IMR-90 (cell line): ENCODE data around the gene TRAF3IP1. TPM values are rescaled to one million over a fixed set of nuclear protein-coding genes. Genes with fewer than 3 reads are reported as not detected.

Experiments
- ATAC-seq: fragments of 200-7000 bp; cut with Tn5 transposase; 2 replicates; pipeline ENCODE4 v1.9.1; 2020; ENCODE audit warnings: low read depth, mild to moderate bottlenecking, moderate library complexity
- BruUV-seq: library from RNA; stranded (reverse); fragments of 400-500 nt; replicated peaks from 2 replicates; lab custom pipeline; 2021; lab: Mats Ljungman, UMichigan
- CTCF ChIA-PET: fragments of 300-600 bp; formaldehyde crosslinking; extraction: SDS; loops from one replicate; lab custom pipeline; 2021; ENCODE audit warnings: antibody characterized with exemption; lab: Yijun Ruan, JAX
- POLR2A ChIA-PET: fragments of 300-600 bp; sonication (Branson Sonifier 250); formaldehyde crosslinking; loops from one replicate; lab custom pipeline; 2022; ENCODE audit warnings: antibody characterized with exemption; ENCODE audit not compliant: unreplicated experiment; lab: Charles Lee
- DNase-seq: peaks from one replicate; pipeline ENCODE4 v3.0.0; 2013
- H2AFZ ChIP-seq: replicated peaks from 2 replicates; pipeline ENCODE3; 2013; ENCODE audit warnings: low read length, mild to moderate bottlenecking; ENCODE audit not compliant: poor library complexity
- H2AK5ac ChIP-seq: 2 replicates; pipeline ENCODE4 v1.6.1; 2013; ENCODE audit warnings: low read depth, low read length, inconsistent platforms
- H2AK9ac ChIP-seq: replicated peaks from 2 replicates; pipeline ENCODE3; 2013; ENCODE audit warnings: mild to moderate bottlenecking, low read depth, low read length, moderate library complexity; ENCODE audit not compliant: poor library complexity
- H2BK120ac ChIP-seq: 2 replicates; pipeline ENCODE4 v1.6.1; 2013; ENCODE audit warnings: low read depth, low read length, inconsistent platforms
- H2BK15ac ChIP-seq: 3 replicates; pipeline ENCODE4 v1.6.1; 2013; ENCODE audit warnings: low read depth, low read length, inconsistent platforms
- H2BK20ac ChIP-seq: 2 replicates; pipeline ENCODE4 v1.6.1; 2013; ENCODE audit warnings: low read depth, mild to moderate bottlenecking, inconsistent platforms, low read length, moderate library complexity
- H2BK5ac ChIP-seq: 2 replicates; pipeline ENCODE4 v1.6.1; 2013; ENCODE audit warnings: mild to moderate bottlenecking, low read depth, low read length, inconsistent platforms; ENCODE audit not compliant: poor library complexity, severe bottlenecking
- H3K14ac ChIP-seq: replicated peaks from 2 replicates; pipeline ENCODE4 v1.6.1; 2013; ENCODE audit warnings: low read depth, low read length, inconsistent platforms
- H3K18ac ChIP-seq: 2 replicates; pipeline ENCODE4 v1.6.1; 2013; ENCODE audit warnings: low read depth, low read length, control low read depth
- H3K23ac ChIP-seq: 2 replicates; pipeline ENCODE4 v1.6.1; 2013; ENCODE audit warnings: low read depth, low read length, inconsistent platforms
- H3K27ac ChIP-seq: 2 replicates; pipeline ENCODE4 v1.5.1; 2013; ENCODE audit warnings: mild to moderate bottlenecking, control low read depth, low read length; ENCODE audit not compliant: insufficient read depth
- H3K27me3 ChIP-seq: 2 replicates; pipeline ENCODE4 v1.6.1; 2013; ENCODE audit warnings: low read length; ENCODE audit not compliant: control insufficient read depth, insufficient read depth
- H3K36me3 ChIP-seq: 2 replicates; pipeline ENCODE4 v1.6.1; 2013; ENCODE audit warnings: low read length, mixed read lengths; ENCODE audit not compliant: control insufficient read depth, insufficient read depth
- H3K4ac ChIP-seq: 2 replicates; pipeline ENCODE4 v1.6.1; 2013; ENCODE audit warnings: low read depth, low read length, inconsistent platforms
- H3K4me1 ChIP-seq: 2 replicates; pipeline ENCODE4 v1.6.1; 2013; ENCODE audit warnings: low read length, mixed read lengths; ENCODE audit not compliant: control insufficient read depth, insufficient read depth
- H3K4me2 ChIP-seq: 2 replicates; pipeline ENCODE4 v1.6.1; 2013; ENCODE audit warnings: low read depth, mild to moderate bottlenecking, control low read depth, low read length, moderate library complexity
- H3K4me3 ChIP-seq: 2 replicates; pipeline ENCODE4 v1.5.1; 2013; ENCODE audit warnings: low read depth, mild to moderate bottlenecking, control low read depth, low read length, moderate library complexity; ENCODE audit not compliant: insufficient read depth
- H3K56ac ChIP-seq: 2 replicates; pipeline ENCODE4 v1.6.1; 2013; ENCODE audit warnings: low read length, inconsistent platforms; ENCODE audit not compliant: insufficient read depth; ENCODE audit errors: extremely low read depth
- H3K79me1 ChIP-seq, 2 experiments: 2 replicates each; pipeline ENCODE4 v1.6.1; 2013; ENCODE audit warnings: low read length in 2 of 2, inconsistent platforms in 1 of 2, low read depth in 1 of 2
- H3K9ac ChIP-seq: 2 replicates; pipeline ENCODE4 v1.6.1; 2013; ENCODE audit warnings: low read depth, low read length, control low read depth
- H3K9me1 ChIP-seq: 2 replicates; pipeline ENCODE4 v1.6.1; 2013; ENCODE audit warnings: low read length, inconsistent platforms; ENCODE audit not compliant: insufficient read depth
- H3K9me3 ChIP-seq: 2 replicates; pipeline ENCODE4 v1.6.1; 2013; ENCODE audit warnings: low read length; ENCODE audit not compliant: control insufficient read depth, insufficient read depth
- H4K20me1 ChIP-seq: 2 replicates; pipeline ENCODE4 v1.6.1; 2013; ENCODE audit warnings: low read length, inconsistent platforms; ENCODE audit not compliant: insufficient read depth
- H4K5ac ChIP-seq: 2 replicates; pipeline ENCODE4 v1.6.1; 2013; ENCODE audit warnings: mild to moderate bottlenecking, low read depth, low read length, control low read depth
- H4K8ac ChIP-seq, 2 experiments: 2 replicates each; pipeline ENCODE4 v1.6.1; 2013; ENCODE audit warnings: low read depth in 2 of 2, low read length in 2 of 2, control low read depth in 1 of 2, inconsistent platforms in 1 of 2
- H4K91ac ChIP-seq: 2 replicates; pipeline ENCODE4 v1.6.1; 2013; ENCODE audit warnings: low read depth, low read length, inconsistent platforms; ENCODE audit not compliant: insufficient read depth
- CEBPB ChIP-seq: IDR thresholded peaks from 2 replicates; pipeline ENCODE4 v1.6.1; 2012; ENCODE audit warnings: low read depth, low read length, improper control_type of control experiment
- FOS ChIP-seq: fragments of 150-350 bp; IDR thresholded peaks from 2 replicates; pipeline ENCODE4 v1.6.1; 2016; ENCODE audit warnings: low read depth, low read length
- MAZ ChIP-seq: IDR thresholded peaks from 2 replicates; pipeline ENCODE4 v1.6.1; 2012; ENCODE audit warnings: low read depth, mild to moderate bottlenecking, low read length, improper control_type of control experiment, moderate library complexity, borderline replicate concordance
- NFE2L2 ChIP-seq: fragments of 150-350 bp; IDR thresholded peaks from 2 replicates; pipeline ENCODE4 v1.6.1; 2016; ENCODE audit warnings: low read depth, mild to moderate bottlenecking, low read length
- RCOR1 ChIP-seq: IDR thresholded peaks from 2 replicates; pipeline ENCODE4 v1.6.1; 2012; ENCODE audit warnings: mild to moderate bottlenecking, low read length, improper control_type of control experiment; ENCODE audit not compliant: insufficient replicate concordance
- WGBS, 2 experiments: methylation state at CpG; one replicate each; pipeline versions ENCODE4 v1.1.5 to v1.1.7; 2013; ENCODE audit warnings: missing lambda C conversion rate in 2 of 2; ENCODE audit not compliant: insufficient read length in 1 of 2; ENCODE audit errors: extremely low coverage in 2 of 2; 5-methylcytosine and 5-hydroxymethylcytosine counted together
- dilution Hi-C: fragments of 300-500 bp; cut with HindIII; formaldehyde crosslinking; loops from one replicate; pipeline ENCODE4 v1.14.3; 2018; ENCODE audit warnings: low sequenced_read_pairs; ENCODE audit not compliant: unreplicated experiment
- in situ Hi-C: fragments of 300-500 bp; cut with MboI; formaldehyde crosslinking; loops from 3 replicates; pipeline ENCODE4 v1.14.3; 2019; ENCODE audit warnings: low sequenced_read_pairs, inconsistent platforms, mixed read lengths
- intact Hi-C: fragments of 100-400 bp; cut with micrococcal nuclease; formaldehyde crosslinking; loops from 2 replicates; pipeline ENCODE4 v1.10.0; 2022
- polyA plus RNA-seq, 3 experiments: library from polyadenylated mRNA; depleted of rRNA; stranded (reverse); fragments of >200 nt; gene quantifications; 2 replicates each; pipeline ENCODE4 v1.2.3, GENCODE V29; 2012; ENCODE audit warnings: low replicate concordance in 1 of 3
- total RNA-seq: library from RNA; depleted of rRNA; stranded (reverse); fragments of >200 nt; gene quantifications from 2 replicates; pipeline ENCODE4 v1.2.3, GENCODE V29; 2012

Gene TRAF3IP1
- total and polyA plus RNA-seq, 2 of the 4 experiments (the other 2 are of a cell fraction): 5.9 to 8.3 TPM

DNA sequence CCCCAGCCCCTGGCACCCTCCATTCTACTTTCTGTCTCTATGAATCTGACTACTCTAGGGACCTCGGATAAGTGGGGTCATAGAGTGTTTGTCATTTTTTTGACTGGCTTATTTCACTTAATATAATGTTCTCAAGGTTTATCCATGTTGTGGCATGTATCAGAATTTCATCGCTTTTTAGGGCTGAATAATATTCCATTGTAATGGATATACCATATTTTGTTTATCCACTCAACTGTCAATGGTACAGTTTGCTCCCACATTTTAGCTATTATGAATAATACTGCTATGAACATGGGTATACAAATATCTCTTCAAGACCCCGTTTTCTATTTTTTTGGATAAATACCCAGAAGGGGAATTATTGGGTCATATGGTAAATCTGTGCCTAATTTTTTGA lies 7.4 kb downstream of the TRAF3IP1 start:
- Histone ChIP-seq H3K36me3 (peaks cover 26% of the 10 kb centered on the region), H2AK9ac (no peak overlapping the region), H3K27ac (no peak overlapping the region), H3K4ac (no peak overlapping the region), H3K27me3 (no peaks in the 10 kb centered on the region), H3K9ac (no peak overlapping the region), H3K4me2 (no peak overlapping the region), H2BK5ac (no peak overlapping the region), H2BK120ac (no peak overlapping the region), H3K9me3 (no peaks in the 10 kb centered on the region), H3K18ac (no peak overlapping the region), H4K91ac (no peak overlapping the region), H3K14ac (no peak overlapping the region), H4K5ac (no peak overlapping the region), H2BK20ac (no peak overlapping the region), H4K8ac (no peak overlapping the region), H2AFZ (no peak overlapping the region), H2BK15ac (no peak overlapping the region), H3K23ac (no peak overlapping the region), H3K79me1 (peaks cover 21 to 48% of the 10 kb centered on the region in 2 experiments), H3K9me1 (peaks cover 13% of the 10 kb centered on the region), H4K20me1 (no peaks in the 10 kb centered on the region; the same call in none of the 2 replicates), H3K56ac (no peak overlapping the region), H3K4me1 (no peaks in the 10 kb centered on the region), H3K4me3 (no peak overlapping the region), H2AK5ac (no peak overlapping the region)
- WGBS, 2 experiments: no CpG with 5 or more reads among the region's 3 CpGs
- intact Hi-C loops (no loop called here), dilution Hi-C loops (no loop called here), in situ Hi-C loops (no loop called here)
- ATAC-seq (no peak), DNase-seq (no peak)
- no TSS peak for BruUV-seq
- CTCF ChIA-PET: interaction anchor here (0.6 kb wide), 1 partner anchor 201 kb away, joined by 3 read pairs; no protein-coding TSS in a partner anchor
- POLR2A ChIA-PET: no interaction called here
- no peak for TF ChIP-seq MAZ
- no peak for TF ChIP-seq FOS
- TF ChIP-seq RCOR1: no peak
- TF ChIP-seq NFE2L2: no peak
- no peak for TF ChIP-seq CEBPB
